CD4-positive, alpha-beta T cell (primary cell): ENCODE data around the gene WDFY2. TPM values are rescaled to one million over a fixed set of nuclear protein-coding genes. Genes with fewer than 3 reads are reported as not detected.

Source experiments
- ATAC-seq: fragments of 200-7000 bp; cut with Tn5 transposase; one replicate; pipeline ENCODE4 v1.10.0; 2022; ENCODE audit warnings: mild to moderate bottlenecking; ENCODE audit not compliant: poor library complexity
- CTCF ChIA-PET: fragments of 350-600 bp; sonication (Branson Sonifier 250); formaldehyde crosslinking; loops from one replicate; lab custom pipeline; 2021; ENCODE audit warnings: antibody characterized with exemption, inconsistent platforms; lab: Charles Lee
- POLR2A ChIA-PET: fragments of 350-600 bp; sonication (Branson Sonifier 250); formaldehyde crosslinking; loops from one replicate; lab custom pipeline; 2021; ENCODE audit warnings: antibody characterized with exemption, inconsistent platforms; lab: Charles Lee
- DNase-seq, 14 experiments: peaks; one replicate each; pipeline ENCODE4 v3.0.0-alpha.2; 2013 to 2020; ENCODE audit warnings: mixed read lengths in 2 of 14
- H3K27ac ChIP-seq, 2 donors: one replicate each; pipeline versions ENCODE4 v1.5.1 to v1.7.0; 2013; ENCODE audit warnings: low read length in 2 of 2, low read depth in 1 of 2, mild to moderate bottlenecking in 1 of 2
- H3K27me3 ChIP-seq, 2 experiments: 1 replicate in 1 of 2; 2 replicates in 1 of 2; pipeline versions ENCODE4 v1.6.1 to v1.7.0; 2013; ENCODE audit warnings: low read length in 2 of 2, control low read depth in 1 of 2, mild to moderate bottlenecking in 1 of 2, moderate library complexity in 1 of 2; ENCODE audit not compliant: insufficient read depth in 2 of 2, control insufficient read depth in 1 of 2
- H3K36me3 ChIP-seq: one replicate; pipeline ENCODE4 v1.6.1; 2013; ENCODE audit warnings: low read length, control low read depth; ENCODE audit not compliant: insufficient read depth
- H3K4me1 ChIP-seq: one replicate; pipeline ENCODE4 v1.6.1; 2013; ENCODE audit warnings: low read length, control low read depth; ENCODE audit not compliant: insufficient read depth
- H3K4me3 ChIP-seq: one replicate; pipeline ENCODE4 v1.5.1; 2013; ENCODE audit warnings: mild to moderate bottlenecking, low read length, moderate library complexity
- H3K9me3 ChIP-seq, 2 experiments: 1 replicate in 1 of 2; 2 replicates in 1 of 2; pipeline versions ENCODE4 v1.6.1 to v1.7.0; 2013; ENCODE audit warnings: low read length in 2 of 2, mild to moderate bottlenecking in 2 of 2, control low read depth in 1 of 2, moderate library complexity in 1 of 2; ENCODE audit not compliant: control insufficient read depth in 1 of 2, insufficient read depth in 1 of 2
- H3K27ac Mint-ChIP-seq: one replicate; pipeline ENCODE4 v1.8.0; 2020; ENCODE audit warnings: mixed read lengths
- H3K27me3 Mint-ChIP-seq: one replicate; pipeline ENCODE4 v1.8.0; 2021; ENCODE audit warnings: mixed read lengths
- H3K36me3 Mint-ChIP-seq: one replicate; pipeline ENCODE4 v1.8.0; 2021; ENCODE audit warnings: low read depth, mixed read lengths
- H3K4me1 Mint-ChIP-seq: one replicate; pipeline ENCODE4 v1.8.0; 2021; ENCODE audit warnings: low read depth, mixed read lengths
- H3K4me3 Mint-ChIP-seq: one replicate; pipeline ENCODE4 v1.8.0; 2020; ENCODE audit warnings: mild to moderate bottlenecking, mixed read lengths
- H3K9me3 Mint-ChIP-seq: one replicate; pipeline ENCODE4 v1.8.0; 2020; ENCODE audit warnings: mixed read lengths
- CTCF ChIP-seq: fragments of 200-600 bp; IDR thresholded peaks from one replicate; pipeline ENCODE4 v1.8.0; 2022; ENCODE audit warnings: antibody characterized with exemption, mild to moderate bottlenecking
- intact Hi-C, 2 experiments: fragments of 100-400 bp; cut with DNase I in 1 of 2; cut with micrococcal nuclease in 1 of 2; formaldehyde crosslinking; loops; one replicate each; pipeline versions ENCODE4 v1.15.1 to v1.9.0; 2023 to 2025; cut with DNase I, micrococcal nuclease
- total RNA-seq, 174 experiments: library from RNA in 2 of 174; stranded (reverse) in 2 of 174; gene quantifications; one replicate each; pipeline ENCODE4 v1.2.3 and lab custom pipeline; 2021 to 2026

The WDFY2 gene
- total RNA-seq, 2 experiments from 2014 or later, result 21.4 to 21.9 TPM

DNA sequence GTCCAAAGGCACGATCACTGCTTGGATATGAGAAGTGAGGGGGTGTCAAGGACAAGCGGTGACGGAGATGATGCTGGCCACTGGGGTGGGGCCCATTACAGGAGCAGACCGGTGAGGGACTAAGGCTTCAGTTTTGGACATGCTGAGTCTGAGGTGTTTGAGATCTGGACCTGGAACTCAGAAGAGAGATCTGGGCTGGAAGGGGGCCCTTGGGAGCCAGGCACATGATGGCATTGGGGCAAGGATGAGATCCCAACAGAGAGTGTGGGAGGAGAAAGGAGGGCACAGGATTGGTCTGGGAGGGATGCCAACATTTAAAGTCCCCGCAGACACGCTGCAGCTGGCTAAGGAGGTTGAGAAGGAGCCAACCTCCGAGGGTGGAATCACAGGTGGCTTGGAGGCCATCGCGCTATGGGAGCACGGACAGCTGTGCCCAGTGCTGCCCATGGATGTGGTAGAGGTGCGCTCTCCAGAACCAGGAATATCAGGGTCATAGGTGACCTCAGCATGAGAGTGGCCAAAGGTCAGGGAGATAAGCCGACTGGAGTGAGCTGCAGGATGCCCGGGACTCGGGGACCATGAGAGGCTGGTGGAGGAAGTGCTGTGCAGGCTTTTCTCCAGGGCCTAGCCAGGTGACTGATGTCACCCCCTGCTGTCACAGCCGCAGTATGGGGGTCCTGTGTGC is 197.9 kb downstream of the WDFY2 start:
- no peaks in the 10 kb centered on the region for H3K9me3 Mint-ChIP-seq
- H3K4me1 Mint-ChIP-seq, result peaks cover 8% of the 10 kb centered on the region
- no peak for DNase-seq
- POLR2A ChIA-PET, result no interaction called here
- Histone ChIP-seq H3K4me1 (peaks cover under 1% of the 10 kb centered on the region), H3K27me3 (no peaks in the 10 kb centered on the region), H3K9me3 (no peaks in the 10 kb centered on the region), H3K36me3 (peaks cover 4% of the 10 kb centered on the region), H3K27ac (no peak overlapping the region), H3K4me3 (no peak overlapping the region)
- intact Hi-C loops, result no loop called here
- H3K4me3 Mint-ChIP-seq, result no peak overlapping the region
- H3K27me3 Mint-ChIP-seq, result no peaks in the 10 kb centered on the region
- no peak overlapping the region for H3K27ac Mint-ChIP-seq
- ATAC-seq, result no peak
- TF ChIP-seq CTCF, result no peak
- CTCF ChIA-PET, result interaction anchor here (1.3 kb wide), 2 partner anchors 347 to 349 kb away, joined by 3 to 5 read pairs; no protein-coding TSS in a partner anchor
- H3K36me3 Mint-ChIP-seq, result peaks cover 20% of the 10 kb centered on the region

- POLR2A ChIA-PET, result no interaction called here
- intact Hi-C loops, result no loop called here
- H3K27ac ChIP-seq, result no peak overlapping the region
- Mint-ChIP-seq H3K36me3 (peaks cover 25% of the 10 kb centered on the region), H3K4me1 (peaks cover 10% of the 10 kb centered on the region), H3K9me3 (no peaks in the 10 kb centered on the region), H3K4me3 (no peak overlapping the region), H3K27ac (no peak overlapping the region), H3K27me3 (no peaks in the 10 kb centered on the region)
- H3K4me1 ChIP-seq, result peaks cover 3% of the 10 kb centered on the region
- H3K27me3 ChIP-seq, result no peaks in the 10 kb centered on the region
- no peaks in the 10 kb centered on the region for H3K9me3 ChIP-seq
- H3K36me3 ChIP-seq, result peaks cover 6% of the 10 kb centered on the region
- no peak for TF ChIP-seq CTCF
- no peak overlapping the region for H3K4me3 ChIP-seq
- DNase-seq (no peak), ATAC-seq (no peak)
- CTCF ChIA-PET, result no interaction called here
These were observed 199.3 kb downstream of the WDFY2 start for GRCh38 chr13:51783428-51784094.

- Histone ChIP-seq H3K4me3 (no peak overlapping the region), H3K27me3 (no peaks in the 10 kb centered on the region), H3K27ac (no peak overlapping the region), H3K4me1 (peaks cover 3% of the 10 kb centered on the region), H3K9me3 (no peaks in the 10 kb centered on the region), H3K36me3 (peaks cover 8% of the 10 kb centered on the region)
- Mint-ChIP-seq H3K9me3 (no peaks in the 10 kb centered on the region), H3K4me1 (peaks cover 10% of the 10 kb centered on the region), H3K4me3 (no peak overlapping the region), H3K36me3 (peaks cover 26% of the 10 kb centered on the region), H3K27ac (no peak overlapping the region), H3K27me3 (no peaks in the 10 kb centered on the region)
- intact Hi-C loops, result no loop called here
- CTCF ChIA-PET, result no interaction called here
- no peak for DNase-seq
- POLR2A ChIA-PET, result no interaction called here
- ATAC-seq, result no peak
- no peak for TF ChIP-seq CTCF
These were observed 199.8 kb downstream of the WDFY2 start for GRCh38 chr13:51784097-51784496.
